SW 1271 (cell line): ENCODE measurements around the gene STX4.

Experiments used
- DNase-seq, 2 experiments: peaks; one replicate each; lab custom pipeline; 2025; lab: John Stamatoyannopoulos, UW

The STX4 gene

GRCh38 chr16:31020536-31020935 lies 12.8 kb upstream of the STX4 start:
- DNase-seq: no peak

DNA sequence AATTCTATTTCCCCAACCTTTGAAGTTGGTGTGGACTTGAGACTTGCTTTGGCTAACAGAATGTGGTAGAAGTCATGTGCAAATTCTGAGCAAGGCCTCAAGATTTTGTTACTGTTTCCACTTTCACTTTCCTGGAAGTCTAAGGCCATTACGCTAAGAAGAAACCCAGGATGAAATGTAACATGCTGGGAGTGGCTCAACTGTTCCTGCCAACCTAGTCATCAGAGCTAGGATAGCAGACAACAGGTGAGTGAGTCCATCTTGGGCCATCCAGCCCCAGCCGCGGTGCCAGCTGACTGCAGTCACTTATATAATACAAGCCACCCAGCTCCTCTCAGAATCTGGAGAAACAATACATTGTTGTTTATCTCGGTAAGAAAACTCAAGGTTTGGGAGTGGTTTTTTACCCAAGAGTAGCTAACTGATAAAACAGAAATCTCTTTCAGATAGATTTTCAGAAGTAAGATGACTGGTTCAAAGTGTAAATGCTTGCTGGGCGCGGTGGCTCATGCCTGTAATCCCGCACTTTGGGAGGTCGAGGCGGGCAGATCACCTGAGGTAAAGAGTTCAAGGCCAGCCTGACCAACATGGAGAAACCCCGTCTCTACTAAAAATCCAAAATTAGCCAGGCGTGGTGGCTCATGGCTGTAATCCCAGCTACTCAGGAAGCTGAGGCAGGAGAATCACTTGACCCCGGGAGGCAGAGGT lies 10.7 kb upstream of the STX4 start:
- no peak for DNase-seq

DNA sequence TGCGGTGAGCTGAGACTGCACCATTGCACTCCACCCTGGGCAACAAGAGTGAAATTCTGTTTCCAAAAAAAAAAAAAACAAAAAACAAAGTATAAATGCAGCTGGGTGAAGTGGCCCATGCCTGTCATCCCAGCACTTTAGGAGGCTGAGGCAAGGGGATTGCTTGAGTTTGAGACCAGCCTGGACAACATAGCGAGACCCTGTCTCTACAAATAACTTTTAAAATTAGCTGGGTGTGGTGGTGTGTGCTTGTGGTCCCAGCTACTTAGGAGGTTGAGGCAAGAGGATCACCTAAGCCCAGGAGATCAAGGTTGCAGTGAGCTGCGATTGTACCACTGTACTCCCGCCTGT lies 10.1 kb upstream of the STX4 start:
- DNase-seq: no peak

DNA sequence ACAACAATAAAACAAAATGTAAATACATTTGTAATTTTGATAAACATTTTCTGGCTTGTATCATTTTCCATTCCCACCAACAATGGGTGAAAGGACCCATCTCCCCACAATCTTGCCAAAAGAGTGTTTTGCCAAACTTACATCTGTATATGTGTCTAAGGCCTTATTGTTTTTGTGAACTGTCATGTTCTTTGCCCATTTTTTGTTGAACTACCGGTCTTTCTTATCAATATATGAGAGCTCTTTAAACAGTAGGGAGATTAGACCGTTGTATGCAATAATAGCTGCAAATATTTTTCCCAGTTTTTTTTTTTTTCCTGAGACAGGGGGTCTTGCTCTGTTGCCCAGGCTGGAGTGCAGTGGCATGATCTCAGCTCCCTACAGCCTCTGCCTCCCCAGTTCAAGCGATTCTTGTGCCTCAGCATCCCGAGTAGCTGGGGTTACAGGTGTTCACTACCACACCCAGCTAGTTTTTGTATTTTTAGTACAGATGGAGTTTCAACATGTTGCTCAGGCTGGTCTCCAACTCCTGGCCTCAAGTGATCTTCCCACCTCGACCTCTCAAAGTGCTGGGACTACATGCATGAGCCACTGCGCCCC lies 9.6 kb upstream of the STX4 start:
- DNase-seq: no peak

DNA sequence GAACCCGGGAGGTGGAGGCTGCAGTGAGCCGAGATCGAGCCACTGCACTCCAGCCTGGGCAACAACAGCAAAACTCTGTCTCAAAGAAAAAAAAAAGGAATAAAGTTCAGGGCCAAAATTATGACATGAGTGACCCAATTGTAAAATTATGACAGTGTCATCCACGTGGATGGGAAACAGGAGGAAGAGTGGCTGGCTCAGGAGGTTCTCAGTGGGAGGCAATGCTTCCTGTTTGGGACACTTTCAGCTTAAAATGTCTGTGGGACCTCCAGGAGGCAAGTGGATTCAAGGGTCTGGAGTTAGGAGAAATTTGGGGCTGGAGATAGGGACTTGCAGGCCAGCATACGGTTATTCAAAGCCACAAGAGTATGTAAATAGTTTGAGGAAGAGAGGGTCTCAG lies 8.0 kb upstream of the STX4 start:
- DNase-seq: no peak

- DNase-seq: no peak
These were observed 4.1 kb upstream of the STX4 start for GRCh38 chr16:31029272-31029671.

DNA sequence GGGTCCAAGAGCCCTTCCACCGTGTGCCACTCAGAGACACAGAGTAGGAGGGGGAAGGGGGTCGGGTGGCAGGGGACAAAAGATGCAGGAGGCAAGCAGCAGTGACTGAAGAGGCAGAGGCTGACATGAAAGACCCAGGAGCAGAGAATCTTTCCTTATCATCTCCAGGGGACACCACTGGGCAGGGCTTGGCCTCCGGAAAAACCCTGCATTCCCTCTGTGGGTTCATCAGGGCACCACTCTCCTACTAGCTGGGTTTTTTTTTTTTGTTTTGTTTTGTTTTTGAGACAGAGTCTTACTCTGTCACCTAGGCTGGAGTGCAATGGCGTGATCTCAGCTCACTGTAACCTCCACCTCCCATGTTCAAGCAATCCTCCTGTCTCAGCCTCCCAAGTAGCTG lies 2.1 kb upstream of the STX4 start:
- DNase-seq: no peak

GRCh38 chr16:31033709-31034492 lies 543 bp downstream of the STX4 start:
- DNase-seq: peak; percentile 37 to 79

GRCh38 chr16:31036691-31037090 lies 3.3 kb downstream of the STX4 start:
- no peak for DNase-seq

GRCh38 chr16:31038993-31039392 lies 5.6 kb downstream of the STX4 start:
- no peak for DNase-seq

GRCh38 chr16:31042866-31043265 lies 9.5 kb downstream of the STX4 start:
- no peak for DNase-seq

DNA sequence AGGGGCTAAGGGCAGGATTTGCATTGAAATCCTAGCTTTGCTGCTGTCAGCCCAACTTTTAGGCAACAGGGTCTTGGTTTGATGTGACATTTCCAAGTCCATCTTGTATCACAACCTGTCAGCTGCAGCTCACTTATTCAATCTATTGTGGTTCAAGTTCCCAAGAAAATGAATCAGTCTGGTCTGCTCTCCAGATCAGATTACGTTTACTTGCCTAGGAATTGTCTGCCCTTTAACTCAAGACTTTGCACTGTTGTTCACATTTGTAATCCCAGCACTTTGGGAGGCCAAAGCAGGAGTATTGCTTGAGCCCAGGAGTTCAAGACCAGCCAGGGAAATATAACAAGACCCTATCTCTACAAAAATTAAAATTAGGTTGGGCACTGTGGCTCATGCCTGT lies 10.0 kb downstream of the STX4 start:
- no peak for DNase-seq

DNA sequence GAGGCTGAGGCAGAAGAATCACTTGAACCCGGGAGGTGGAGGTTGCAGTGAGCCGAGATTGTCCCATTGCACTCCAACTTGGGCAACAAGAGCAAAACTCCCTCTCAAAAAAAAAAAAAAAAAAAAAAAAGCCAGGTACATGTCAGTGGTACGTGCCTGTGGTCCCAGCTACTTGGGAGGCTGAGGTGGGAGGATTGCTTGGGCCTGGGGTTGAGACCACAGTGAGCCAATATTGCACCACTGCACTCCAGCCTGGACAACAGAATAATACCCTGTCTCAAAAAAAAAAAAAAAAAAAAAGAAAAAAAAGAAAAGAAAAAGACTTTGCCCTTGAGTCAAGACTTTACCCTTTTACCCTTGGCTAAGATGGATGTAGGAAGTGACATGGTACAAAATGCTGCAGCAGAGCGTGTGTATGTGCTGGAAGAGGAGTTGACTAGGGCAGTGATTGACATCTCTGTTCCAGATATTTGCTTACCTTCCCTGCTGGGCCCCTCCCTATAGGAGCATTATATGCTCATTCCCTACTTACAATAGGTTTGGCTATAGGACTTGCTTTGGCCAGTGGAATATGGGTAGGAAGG lies 10.6 kb downstream of the STX4 start:
- no peak for DNase-seq

DNA sequence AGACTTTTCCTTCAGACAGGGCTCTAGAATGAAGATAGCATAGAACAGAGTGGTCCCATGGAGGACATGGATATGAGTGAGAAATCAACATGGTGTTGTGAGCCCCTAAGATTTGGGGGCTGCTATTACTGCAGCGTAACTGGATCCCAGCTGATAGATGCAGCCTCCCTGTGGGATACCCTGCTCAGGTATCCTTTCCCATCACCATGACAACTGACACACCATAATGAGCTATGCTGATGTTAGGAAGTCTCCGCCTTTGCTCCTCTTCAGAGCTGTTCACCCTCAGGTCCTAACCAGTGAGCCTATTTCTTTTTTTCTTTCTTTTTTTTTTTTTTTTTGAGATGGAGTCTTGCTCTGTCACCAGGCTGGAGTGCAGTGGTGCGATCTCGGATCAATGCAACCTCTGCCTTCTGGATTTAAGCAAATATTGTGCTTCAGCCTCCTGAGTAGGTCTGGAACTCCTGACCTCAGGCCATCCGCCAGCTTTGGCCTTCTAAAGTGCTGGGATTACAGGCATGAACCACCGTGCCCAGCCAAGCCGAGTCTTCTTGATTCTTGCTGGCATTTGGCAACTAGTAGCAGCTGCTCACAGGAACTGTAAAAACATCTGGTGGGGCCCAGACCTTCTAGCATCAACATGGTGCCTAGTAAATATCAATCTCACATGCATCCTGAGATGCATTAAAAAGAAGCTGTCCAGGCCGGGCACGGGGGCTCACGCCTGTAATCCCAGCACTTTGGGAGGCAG lies 17.1 kb downstream of the STX4 start:
- no peak for DNase-seq

GRCh38 chr16:31052114-31052513 lies 18.8 kb downstream of the STX4 start:
- peak; percentile 69 to 86 for DNase-seq

- no peak for DNase-seq
These were observed 22.3 kb downstream of the STX4 start for GRCh38 chr16:31055613-31056012.

DNA sequence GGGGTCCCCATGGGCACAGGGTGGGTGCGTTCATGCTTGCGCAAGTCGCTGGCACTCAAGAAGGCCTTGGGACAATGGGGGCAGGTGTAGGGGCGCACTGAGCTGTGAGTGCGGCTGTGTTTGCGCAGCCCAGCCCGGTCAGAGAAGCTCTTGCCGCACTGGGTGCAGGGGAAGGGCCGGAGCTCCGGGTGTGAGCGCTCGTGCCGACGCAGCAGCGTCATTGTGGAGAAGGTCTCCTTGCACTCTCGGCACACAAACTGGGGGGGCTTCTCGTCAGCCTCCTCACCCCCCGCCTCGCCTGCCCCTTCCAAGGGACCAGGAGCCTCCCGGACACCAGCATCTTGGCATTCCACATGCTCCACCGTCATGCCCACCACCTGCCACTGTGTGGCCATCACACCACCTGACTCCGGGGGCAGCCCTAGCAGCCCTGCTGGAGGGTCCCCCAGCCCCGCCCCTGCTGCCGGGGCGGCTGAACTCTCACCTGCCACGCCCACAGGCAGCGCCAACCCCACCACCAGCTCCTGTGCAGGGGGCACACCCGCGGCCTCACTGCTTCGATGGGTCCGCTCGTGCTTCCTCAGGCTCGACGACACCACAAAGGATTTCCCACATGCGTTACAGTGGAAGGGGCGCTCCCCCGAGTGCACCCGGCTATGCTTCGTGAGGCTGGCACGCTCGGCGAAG lies 27.9 kb downstream of the STX4 start:
- no peak for DNase-seq

DNA sequence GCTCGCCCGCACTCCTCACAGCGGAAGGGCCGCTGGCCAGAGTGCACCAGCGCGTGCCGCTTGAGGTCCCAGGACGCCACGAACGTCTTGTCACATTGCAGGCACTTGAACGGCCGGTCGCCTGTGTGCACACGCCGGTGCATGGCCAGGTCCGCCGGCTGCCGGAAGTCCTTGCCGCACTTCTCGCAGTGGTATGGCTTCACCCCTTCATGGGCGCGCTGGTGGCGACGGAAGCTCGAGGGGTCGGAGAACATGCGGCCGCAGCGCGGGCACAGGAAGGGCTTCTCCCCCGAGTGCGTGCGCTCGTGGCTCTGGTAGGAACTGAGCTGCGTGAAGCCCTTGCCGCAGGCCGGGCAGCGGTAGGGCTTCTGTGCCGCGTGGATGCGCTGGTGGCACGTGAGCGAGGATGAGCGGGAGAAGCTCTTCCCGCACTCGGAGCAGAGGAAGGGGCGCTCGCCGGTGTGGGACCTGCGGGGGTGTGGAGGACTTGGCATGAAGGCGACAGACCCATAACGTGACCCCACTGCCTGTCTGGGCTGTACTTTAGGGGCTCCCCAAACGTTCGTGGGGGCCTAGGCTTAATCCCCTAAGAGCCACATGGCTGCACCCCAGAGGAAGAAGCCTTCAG lies 28.6 kb downstream of the STX4 start:
- DNase-seq: no peak

GRCh38 chr16:31063495-31063842 lies 30.1 kb downstream of the STX4 start:
- DNase-seq: no peak

GRCh38 chr16:31063843-31064611 lies 30.7 kb downstream of the STX4 start:
- no peak for DNase-seq
